ENCODE measurements around the gene TCF4. TPM values are rescaled to one million over a fixed set of nuclear protein-coding genes. Genes with fewer than 3 reads are reported as not detected.

The TCF4 gene
- total RNA-seq, 1 donor from 2014 or later: 143 TPM

DNA sequence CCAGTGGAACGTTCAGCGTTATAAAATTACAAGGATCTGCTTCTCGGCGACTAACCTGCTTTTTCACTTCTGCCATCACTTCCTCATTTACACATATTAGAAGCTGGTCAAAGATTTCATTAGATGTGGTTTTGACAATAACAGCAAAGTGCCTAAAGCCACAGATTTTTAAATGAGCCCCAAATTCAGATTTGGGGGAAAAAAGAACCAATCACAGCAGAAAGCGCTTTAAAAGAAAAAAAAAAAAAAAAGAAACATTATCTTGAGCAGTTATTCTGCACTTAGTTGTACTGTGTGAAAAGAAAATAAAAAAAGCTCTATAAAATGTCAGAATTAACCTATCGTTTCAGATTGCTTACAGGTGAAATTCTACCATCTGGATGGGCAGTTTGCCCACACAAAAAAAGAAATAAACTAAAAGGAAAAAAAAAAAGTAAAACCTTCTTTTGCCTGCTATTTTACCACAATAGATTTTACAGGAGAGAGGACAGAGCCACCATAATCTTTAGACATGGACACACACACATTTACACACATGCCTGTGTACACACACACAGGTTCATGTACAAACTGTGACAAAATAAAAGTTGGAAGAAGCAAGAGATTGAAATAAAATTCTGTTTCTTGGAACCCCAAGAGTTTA, 167.2 kb downstream of the TCF4 start:
- Histone ChIP-seq H3K27ac (peak overlapping the region; percentile 76), H3K4me1 (peaks cover 24% of the 10 kb centered on the region), H3K4me3 (peak overlapping the region; percentile 39), H3K27me3 (no peaks in the 10 kb centered on the region), H3K36me3 (no peaks in the 10 kb centered on the region), H3K9me3 (no peaks in the 10 kb centered on the region)
- intact Hi-C loops (cut with DNase I): no loop called here
- no peak for DNase-seq
- TF ChIP-seq, protein P1, sequence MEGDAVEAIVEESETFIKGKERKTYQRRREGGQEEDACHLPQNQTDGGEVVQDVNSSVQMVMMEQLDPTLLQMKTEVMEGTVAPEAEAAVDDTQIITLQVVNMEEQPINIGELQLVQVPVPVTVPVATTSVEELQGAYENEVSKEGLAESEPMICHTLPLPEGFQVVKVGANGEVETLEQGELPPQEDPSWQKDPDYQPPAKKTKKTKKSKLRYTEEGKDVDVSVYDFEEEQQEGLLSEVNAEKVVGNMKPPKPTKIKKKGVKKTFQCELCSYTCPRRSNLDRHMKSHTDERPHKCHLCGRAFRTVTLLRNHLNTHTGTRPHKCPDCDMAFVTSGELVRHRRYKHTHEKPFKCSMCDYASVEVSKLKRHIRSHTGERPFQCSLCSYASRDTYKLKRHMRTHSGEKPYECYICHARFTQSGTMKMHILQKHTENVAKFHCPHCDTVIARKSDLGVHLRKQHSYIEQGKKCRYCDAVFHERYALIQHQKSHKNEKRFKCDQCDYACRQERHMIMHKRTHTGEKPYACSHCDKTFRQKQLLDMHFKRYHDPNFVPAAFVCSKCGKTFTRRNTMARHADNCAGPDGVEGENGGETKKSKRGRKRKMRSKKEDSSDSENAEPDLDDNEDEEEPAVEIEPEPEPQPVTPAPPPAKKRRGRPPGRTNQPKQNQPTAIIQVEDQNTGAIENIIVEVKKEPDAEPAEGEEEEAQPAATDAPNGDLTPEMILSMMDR (IDR thresholded peaks at IDR 0.05): no peak
- no peak for ATAC-seq

DNA sequence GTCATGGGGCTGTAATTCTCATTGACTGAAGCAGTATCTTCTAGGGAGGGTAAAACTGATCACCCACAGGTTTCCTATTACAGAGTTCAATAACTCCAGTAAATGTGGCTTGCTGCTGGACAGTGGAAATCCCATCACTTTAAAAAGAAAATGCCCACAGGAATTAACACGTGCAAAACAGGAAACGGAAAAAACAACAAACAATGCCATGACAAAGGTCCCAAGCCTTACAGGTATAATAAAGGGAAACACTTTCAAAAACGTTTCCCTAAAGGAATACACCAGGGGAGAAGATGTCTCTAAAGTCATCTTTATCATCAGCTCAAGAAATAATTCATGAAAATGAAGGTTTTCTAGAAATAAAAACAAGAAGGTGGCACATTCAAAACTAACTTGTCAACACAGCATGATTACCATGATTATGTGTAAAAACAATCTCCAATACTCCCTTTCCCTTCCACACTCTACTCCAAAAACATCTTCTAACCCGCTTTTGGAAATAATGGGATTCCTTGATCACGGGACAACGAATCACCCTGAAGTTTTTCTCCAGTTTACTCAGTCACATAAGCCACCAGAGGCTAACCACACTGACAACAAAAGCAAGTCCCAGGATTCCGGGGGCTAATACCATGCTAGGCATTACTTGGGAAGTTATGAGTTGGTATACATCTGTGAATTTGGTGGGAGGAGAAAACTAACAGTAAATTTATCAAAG, 167.9 kb downstream of the TCF4 start:
- intact Hi-C loops (cut with DNase I): no loop called here
- H3K27ac ChIP-seq: peak overlapping the region; percentile 76
- peaks cover 24% of the 10 kb centered on the region for H3K4me1 ChIP-seq
- no peaks in the 10 kb centered on the region for H3K27me3 ChIP-seq
- ATAC-seq: no peak
- TF ChIP-seq, protein P1 (IDR thresholded peaks at IDR 0.05): no peak
- H3K4me3 ChIP-seq: peak overlapping the region; percentile 39
- no peak for DNase-seq
- H3K36me3 ChIP-seq: no peaks in the 10 kb centered on the region
- no peaks in the 10 kb centered on the region for H3K9me3 ChIP-seq

DNA sequence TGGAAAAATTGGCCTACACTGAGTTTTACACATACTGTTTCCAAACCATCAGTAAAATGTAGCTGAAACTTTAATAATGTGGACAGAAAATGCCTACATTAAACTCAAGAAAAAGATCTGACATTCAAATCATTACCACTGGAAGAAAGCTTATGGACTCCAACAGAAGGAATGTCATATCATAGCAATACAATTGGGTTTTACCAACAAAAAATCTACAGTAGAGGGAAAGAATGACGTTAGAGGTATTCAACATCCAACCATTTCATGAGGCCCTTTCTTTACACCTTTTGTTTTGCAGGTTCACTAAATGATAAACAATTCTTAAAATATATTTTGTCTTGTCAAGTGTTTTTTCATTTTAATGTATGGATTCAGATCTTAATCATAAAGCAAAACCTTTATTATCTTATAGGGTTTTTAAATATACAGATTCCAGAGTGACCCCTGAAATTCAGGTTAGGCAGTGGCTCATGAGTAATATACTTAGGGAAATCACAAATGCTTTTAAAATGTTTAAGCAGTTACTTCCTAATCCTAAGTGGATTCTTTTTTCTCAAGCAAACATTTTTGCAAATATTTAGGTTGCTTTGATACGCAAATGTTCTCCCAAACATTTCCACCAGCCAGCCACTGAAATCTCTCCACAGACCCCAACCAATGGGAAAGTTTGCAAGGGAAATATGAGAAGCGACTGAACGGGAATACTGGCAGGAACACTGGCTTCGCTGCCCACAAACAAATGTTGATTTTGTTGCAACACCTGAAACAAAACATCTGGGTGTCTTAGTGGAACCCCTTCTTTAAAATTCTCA, 168.7 kb downstream of the TCF4 start:
- no peaks in the 10 kb centered on the region for H3K9me3 ChIP-seq
- no peaks in the 10 kb centered on the region for H3K27me3 ChIP-seq
- ATAC-seq (no peak), DNase-seq (no peak)
- H3K27ac ChIP-seq: peak overlapping the region; percentile 76
- no peaks in the 10 kb centered on the region for H3K36me3 ChIP-seq
- H3K4me1 ChIP-seq: peaks cover 24% of the 10 kb centered on the region
- TF ChIP-seq, protein P1 (IDR thresholded peaks at IDR 0.05): no peak
- H3K4me3 ChIP-seq: peak overlapping the region; percentile 39
- intact Hi-C loops (cut with DNase I): no loop called here

DNA sequence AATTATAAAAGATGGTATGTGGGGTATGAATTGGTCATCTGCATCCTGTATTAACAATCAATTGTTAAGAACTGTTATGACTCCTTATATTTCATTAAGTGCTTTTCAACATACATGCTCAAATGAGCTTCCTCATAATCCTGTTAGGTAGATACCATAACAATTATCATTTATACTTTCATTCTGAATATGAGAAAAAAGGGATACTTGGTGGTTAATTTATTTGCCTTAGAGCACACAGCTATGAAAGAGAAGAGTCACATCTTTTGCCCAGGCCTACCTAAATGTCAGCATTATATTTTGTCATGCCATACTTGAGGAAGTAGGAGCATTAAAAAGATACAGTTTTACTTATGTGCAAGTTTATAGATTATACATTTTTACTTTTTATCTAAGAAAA, 169.6 kb downstream of the TCF4 start:
- intact Hi-C loops (cut with DNase I): no loop called here
- TF ChIP-seq, protein P1 (IDR thresholded peaks at IDR 0.05): no peak
- no peak for ATAC-seq
- no peaks in the 10 kb centered on the region for H3K9me3 ChIP-seq
- no peaks in the 10 kb centered on the region for H3K27me3 ChIP-seq
- no peak overlapping the region for H3K27ac ChIP-seq
- H3K4me3 ChIP-seq: no peak overlapping the region
- no peak for DNase-seq
- H3K36me3 ChIP-seq: no peaks in the 10 kb centered on the region
- peaks cover 24% of the 10 kb centered on the region for H3K4me1 ChIP-seq

DNA sequence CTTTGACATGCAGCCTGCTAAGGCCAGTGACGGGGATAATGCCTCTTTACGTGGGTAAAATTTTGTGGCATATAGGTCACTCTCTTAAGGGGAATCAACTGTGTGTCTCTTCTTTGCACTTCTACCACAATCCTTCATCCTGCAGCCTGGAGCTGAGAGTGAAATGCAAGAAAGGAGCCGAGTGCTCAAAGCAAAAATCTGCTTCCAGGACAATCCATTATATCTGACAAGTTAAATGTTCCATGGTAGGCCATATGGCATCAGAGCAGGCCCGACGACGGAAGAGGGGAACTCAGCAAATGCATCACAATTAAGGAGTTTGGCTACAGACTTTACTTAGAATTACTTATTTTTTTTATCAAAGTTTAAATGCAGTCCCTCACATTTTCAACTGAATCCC, 171.2 kb downstream of the TCF4 start:
- H3K9me3 ChIP-seq: no peaks in the 10 kb centered on the region
- no peaks in the 10 kb centered on the region for H3K27me3 ChIP-seq
- peaks cover 24% of the 10 kb centered on the region for H3K4me1 ChIP-seq
- no peak overlapping the region for H3K4me3 ChIP-seq
- DNase-seq (no peak), ATAC-seq (no peak)
- TF ChIP-seq, protein P1 (IDR thresholded peaks at IDR 0.05): no peak
- H3K36me3 ChIP-seq: no peaks in the 10 kb centered on the region
- no peak overlapping the region for H3K27ac ChIP-seq
- intact Hi-C loops (cut with DNase I): no loop called here
